Adipose tissue (tissue), 3 donors: ENCODE data around the gene GON7. TPM values are rescaled to one million over a fixed set of nuclear protein-coding genes. Genes with fewer than 3 reads are reported as not detected.
"Not testable (repeated sequence)": the region's sequence is repeated elsewhere in the genome, so short reads cannot be mapped to it uniquely, and the experiment has no call there.

Source experiments
- H3K27ac ChIP-seq: one replicate; pipeline ENCODE4 v1.5.1; 2013; ENCODE audit warnings: low read depth, low read length
- WGBS, 3 donors: extraction: QIAGEN DNeasy Blood & Tissue Kit; methylation state at CpG; one replicate each; pipeline ENCODE4 v1.1.7; 2013; 5-methylcytosine and 5-hydroxymethylcytosine counted together
- polyA plus RNA-seq, 3 donors: library from polyadenylated mRNA; stranded (reverse); fragments of 200-250 nt; gene quantifications; one replicate each; pipeline ENCODE4 v1.2.3, GENCODE V29; 2013
- donor health status: healthy with polysubstance abuse.
- donor health status: Bipolar disorder and iron deficiency.
- donor health status: healthy.

The GON7 gene
- polyA plus RNA-seq, 3 donors, result 10.0 to 23.7 (median 11.5) TPM

- H3K27ac ChIP-seq, result peak overlapping the region; percentile 79
- 0 to 1% (median 1%) methylated on average over 21 to 23 of the region's 23 CpGs for WGBS, 3 donors
Measured at GRCh38 chr14:93207468-93208308, 823 bp upstream of the GON7 start.

- H3K27ac ChIP-seq, result no peak overlapping the region
- 77 to 95% (median 79%) methylated on average over 7 of the region's 7 CpGs for WGBS, 3 donors
Measured at GRCh38 chr14:93201155-93201704, 5.6 kb downstream of the GON7 start.

GRCh38 chr14:93200553-93200952, 6.3 kb downstream of the GON7 start:
- WGBS, 3 donors, result 83 to 95% (median 92%) methylated on average over 5 of the region's 5 CpGs
- H3K27ac ChIP-seq, result no peak overlapping the region

GRCh38 chr14:93199031-93199430, 7.8 kb downstream of the GON7 start:
- no peak overlapping the region for H3K27ac ChIP-seq
- 78 to 95% (median 93%) methylated on average over 4 of the region's 4 CpGs for WGBS, 3 donors

- no peak overlapping the region for H3K27ac ChIP-seq
- 89 to 100% (median 97%) methylated on average over 1 of the region's 1 CpG for WGBS, 3 donors
Measured at GRCh38 chr14:93195316-93195999, 11.4 kb downstream of the GON7 start.

- no peak overlapping the region for H3K27ac ChIP-seq
- 87 to 96% (median 94%) methylated on average over 3 of the region's 3 CpGs for WGBS, 3 donors
Measured at GRCh38 chr14:93186956-93187355, 19.9 kb downstream of the GON7 start.

- H3K27ac ChIP-seq, result no peak overlapping the region
- 58 to 75% (median 60%) methylated on average over 6 of the region's 6 CpGs for WGBS, 3 donors
Measured at GRCh38 chr14:93186466-93186865, 20.4 kb downstream of the GON7 start.

GRCh38 chr14:93185349-93185720, 21.5 kb downstream of the GON7 start:
- WGBS, 3 donors, result 0% methylated on average over 10 of the region's 10 CpGs
- H3K27ac ChIP-seq, result peak overlapping the region; percentile 83

GRCh38 chr14:93184391-93185348, 22.2 kb downstream of the GON7 start, which contains the start of the genes LYSET and MOAP1:
Gene LYSET, plus strand, starts transcription at chr14:93185317. Its CDS starts 89 bp downstream, at chr14:93185406.
Gene MOAP1, minus strand, starts transcription at chr14:93184897. Its CDS starts 655 bp downstream, at chr14:93184242.
- peak within 1 kb of the TSS; percentile 83 for H3K27ac ChIP-seq
- WGBS, 3 donors, result 0% methylated on average over 109 to 124 of the region's 124 CpGs

- H3K27ac ChIP-seq, result no peak overlapping the region
- 38 to 51% (median 50%) methylated on average over 17 of the region's 17 CpGs for WGBS, 3 donors
Measured at GRCh38 chr14:93183596-93184317, 23.1 kb downstream of the GON7 start.

- no peak overlapping the region for H3K27ac ChIP-seq
- WGBS, 3 donors, result 83 to 87% (median 84%) methylated on average over 6 of the region's 6 CpGs
Measured at GRCh38 chr14:93175492-93175891, 31.4 kb downstream of the GON7 start.

GRCh38 chr14:93174731-93175130, 32.1 kb downstream of the GON7 start:
- WGBS, 3 donors, result 73 to 87% (median 79%) methylated on average over 5 of the region's 5 CpGs
- H3K27ac ChIP-seq, result not testable (repeated sequence)

GRCh38 chr14:93173943-93174395, 32.9 kb downstream of the GON7 start:
- 34 to 47% (median 40%) methylated on average over 10 of the region's 10 CpGs for WGBS, 3 donors
- H3K27ac ChIP-seq, result no peak overlapping the region

- WGBS, 3 donors, result 78 to 82% (median 81%) methylated on average over 4 of the region's 4 CpGs
- H3K27ac ChIP-seq, result no peak overlapping the region
Measured at GRCh38 chr14:93171376-93171775, 35.5 kb downstream of the GON7 start.

GRCh38 chr14:93170141-93170540, 36.7 kb downstream of the GON7 start:
- not testable (repeated sequence) for H3K27ac ChIP-seq
- 94 to 95% (median 95%) methylated on average over 16 to 20 of the region's 20 CpGs for WGBS, 3 donors

- 79 to 84% (median 83%) methylated on average over 6 of the region's 6 CpGs for WGBS, 3 donors
- H3K27ac ChIP-seq, result not testable (repeated sequence)
Measured at GRCh38 chr14:93169619-93170018, 37.2 kb downstream of the GON7 start.

- H3K27ac ChIP-seq, result not testable (repeated sequence)
- WGBS, 3 donors, result 78 to 96% (median 80%) methylated on average over 8 to 9 of the region's 9 CpGs
Measured at GRCh38 chr14:93168610-93169009, 38.3 kb downstream of the GON7 start.
